Naive B cell (primary cell): ENCODE measurements around the gene HSPG2. TPM values are rescaled to one million over a fixed set of nuclear protein-coding genes. Genes with fewer than 3 reads are reported as not detected.

Experiments
- ATAC-seq, 2 donors: fragments of 150-1000 bp; cut with Tn5 transposase; 2 replicates each; pipeline ENCODE4 v1.10.0; 2021; ENCODE audit warnings: low read depth in 2 of 2, mild to moderate bottlenecking in 2 of 2, moderate library complexity in 2 of 2
- DNase-seq: peaks from one replicate; pipeline ENCODE4 v3.0.0; 2022
- H3K27ac Mint-ChIP-seq, 6 donors: one replicate each; pipeline ENCODE4 v1.8.0; 2020 to 2022; ENCODE audit warnings: mild to moderate bottlenecking in 6 of 6, mixed read lengths in 6 of 6, moderate library complexity in 5 of 6, inconsistent platforms in 2 of 6
- H3K27me3 Mint-ChIP-seq, 3 donors: one replicate each; pipeline ENCODE4 v1.8.0; 2021 to 2022; ENCODE audit warnings: mixed read lengths in 3 of 3, mild to moderate bottlenecking in 1 of 3
- H3K36me3 Mint-ChIP-seq, 2 donors: one replicate each; pipeline ENCODE4 v1.8.0; 2020 to 2022; ENCODE audit warnings: mixed read lengths in 2 of 2, inconsistent platforms in 1 of 2, mild to moderate bottlenecking in 1 of 2
- H3K4me1 Mint-ChIP-seq, 3 donors: one replicate each; pipeline ENCODE4 v1.8.0; 2020 to 2022; ENCODE audit warnings: mixed read lengths in 3 of 3, inconsistent platforms in 1 of 3, mild to moderate bottlenecking in 1 of 3, moderate library complexity in 1 of 3
- H3K4me3 Mint-ChIP-seq, 8 donors: one replicate each; pipeline ENCODE4 v1.8.0; 2020 to 2022; ENCODE audit warnings: mild to moderate bottlenecking in 8 of 8, mixed read lengths in 8 of 8, moderate library complexity in 8 of 8, inconsistent platforms in 2 of 8
- H3K9me3 Mint-ChIP-seq, 7 donors: one replicate each; pipeline ENCODE4 v1.8.0; 2020 to 2022; ENCODE audit warnings: mixed read lengths in 7 of 7, mild to moderate bottlenecking in 5 of 7, inconsistent platforms in 2 of 7, moderate library complexity in 1 of 7
- polyA plus RNA-seq, 6 donors: library from polyadenylated mRNA; unstranded; fragments of 300-500 nt; fragmentation: Illumina TruSeq; gene quantifications; one replicate each; pipeline ENCODE4 v1.2.3, GENCODE V29; 2021; ENCODE audit warnings: low read depth in 6 of 6

HSPG2 gene
- polyA plus RNA-seq, 6 donors from 2014 or later = 0.07 TPM; not detected in 5

DNA sequence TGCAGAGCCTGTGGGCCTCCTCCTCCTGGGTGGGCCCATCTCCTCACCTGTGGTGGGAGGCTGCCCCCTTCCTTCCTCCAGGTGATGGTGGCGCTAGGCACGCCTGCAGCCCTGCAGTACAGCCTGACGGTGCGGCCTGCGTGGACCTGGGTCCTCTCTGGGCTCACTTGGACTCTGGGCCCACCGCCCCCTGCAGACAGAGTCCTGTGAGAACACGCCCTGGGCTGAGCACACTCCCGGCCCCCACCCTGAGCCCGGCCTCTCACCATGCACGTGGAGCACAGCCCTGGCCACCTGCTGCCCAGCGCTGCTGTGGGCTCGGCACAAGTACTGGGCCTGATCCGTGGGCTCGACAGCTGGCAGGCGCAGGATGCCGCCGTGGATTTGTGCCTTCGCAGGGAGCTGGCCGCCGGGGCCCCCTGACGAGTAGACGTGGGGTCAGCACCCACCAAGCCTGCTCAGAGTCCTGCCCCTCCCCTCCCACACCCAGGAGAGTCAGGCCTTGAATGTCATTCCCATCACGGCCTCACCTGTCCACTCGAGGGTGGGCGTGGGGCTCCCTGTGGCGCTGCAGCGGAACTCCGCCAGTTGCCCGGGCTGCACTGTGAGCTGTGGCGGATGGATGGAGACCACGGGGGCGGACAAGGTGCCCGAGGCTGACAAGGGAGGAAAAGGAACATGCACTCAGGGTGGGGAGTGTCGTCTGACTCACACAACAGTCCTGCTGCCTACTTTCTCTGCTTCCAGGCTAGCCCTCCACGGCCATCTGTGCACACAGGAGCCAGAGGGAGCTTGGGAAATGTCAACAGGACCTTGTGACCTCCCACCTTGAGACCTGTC lies 81.6 kb downstream of the HSPG2 start:
- Mint-ChIP-seq H3K4me1 (peaks cover 5 to 6% (median 6%) of the 10 kb centered on the region in 3 donors), H3K36me3 (no peaks in the 10 kb centered on the region), H3K4me3 (no peak overlapping the region), H3K27ac (peak overlapping the region in 1 of 6 donors; percentile 43), H3K27me3 (no peaks in the 10 kb centered on the region), H3K9me3 (no peaks in the 10 kb centered on the region)
- DNase-seq (no peak), ATAC-seq (no peak)

GRCh38 chr1:21854751-21855131 lies 82.4 kb downstream of the HSPG2 start:
- H3K27ac Mint-ChIP-seq = peak overlapping the region in 1 of 6 donors; percentile 43

GRCh38 chr1:21854090-21854750 lies 82.9 kb downstream of the HSPG2 start:
- H3K4me3 Mint-ChIP-seq = no peak overlapping the region
- no peaks in the 10 kb centered on the region for H3K36me3 Mint-ChIP-seq
- DNase-seq = no peak
- peak overlapping the region in 1 of 6 donors; percentile 43 for H3K27ac Mint-ChIP-seq
- H3K4me1 Mint-ChIP-seq = peaks cover 5 to 6% (median 6%) of the 10 kb centered on the region in 3 donors
- no peaks in the 10 kb centered on the region for H3K27me3 Mint-ChIP-seq
- ATAC-seq = no peak
- no peaks in the 10 kb centered on the region for H3K9me3 Mint-ChIP-seq

More at GRCh38 chr1:21854751-21855131, 82.4 kb downstream of the HSPG2 start:
- ATAC-seq = no peak
- H3K27me3 Mint-ChIP-seq = no peaks in the 10 kb centered on the region
- peaks cover 5 to 6% (median 6%) of the 10 kb centered on the region in 3 donors for H3K4me1 Mint-ChIP-seq
- H3K4me3 Mint-ChIP-seq = no peak overlapping the region
- DNase-seq = no peak
- no peaks in the 10 kb centered on the region for H3K9me3 Mint-ChIP-seq
- no peaks in the 10 kb centered on the region for H3K36me3 Mint-ChIP-seq

- Mint-ChIP-seq H3K27me3 (no peaks in the 10 kb centered on the region), H3K4me3 (peak overlapping the region in 1 of 8 donors; percentile 47), H3K9me3 (no peaks in the 10 kb centered on the region), H3K36me3 (no peaks in the 10 kb centered on the region), H3K27ac (peak overlapping the region in 1 of 6 donors; percentile 65), H3K4me1 (peaks cover 5 to 6% (median 6%) of the 10 kb centered on the region in 3 donors)
- DNase-seq (no peak), ATAC-seq (no peak)
These were observed 84.0 kb downstream of the HSPG2 start for GRCh38 chr1:21853131-21853427.

- Mint-ChIP-seq H3K9me3 (no peaks in the 10 kb centered on the region), H3K27ac (peak overlapping the region in 2 of 6 donors; percentile 65 to 88), H3K4me3 (peak overlapping the region in 3 of 8 donors; percentile 6 to 81 (median 10)), H3K4me1 (peaks cover 5 to 6% (median 6%) of the 10 kb centered on the region in 3 donors), H3K36me3 (no peaks in the 10 kb centered on the region), H3K27me3 (no peaks in the 10 kb centered on the region)
- DNase-seq (peak; percentile 7), ATAC-seq (peak; percentile 81 to 84)
These were observed 84.6 kb downstream of the HSPG2 start for GRCh38 chr1:21852282-21853130.

- ATAC-seq (no peak), DNase-seq (no peak)
- Mint-ChIP-seq H3K9me3 (no peaks in the 10 kb centered on the region), H3K27me3 (no peaks in the 10 kb centered on the region), H3K4me3 (peak overlapping the region in 2 of 8 donors; percentile 6 to 16), H3K4me1 (peaks cover 5 to 6% (median 6%) of the 10 kb centered on the region in 3 donors), H3K36me3 (no peaks in the 10 kb centered on the region), H3K27ac (no peak overlapping the region)
These were observed 85.5 kb downstream of the HSPG2 start for GRCh38 chr1:21851430-21852250.

GRCh38 chr1:21849909-21850576 lies 87.1 kb downstream of the HSPG2 start:
- Mint-ChIP-seq H3K27me3 (no peaks in the 10 kb centered on the region), H3K27ac (no peak overlapping the region), H3K36me3 (no peaks in the 10 kb centered on the region), H3K4me3 (no peak overlapping the region), H3K4me1 (peaks cover 5 to 6% (median 6%) of the 10 kb centered on the region in 3 donors), H3K9me3 (no peaks in the 10 kb centered on the region)
- ATAC-seq = no peak
- DNase-seq = no peak

- Mint-ChIP-seq H3K27me3 (no peaks in the 10 kb centered on the region), H3K4me1 (peaks cover 5 to 6% (median 6%) of the 10 kb centered on the region in 3 donors), H3K27ac (no peak overlapping the region), H3K9me3 (no peaks in the 10 kb centered on the region), H3K36me3 (no peaks in the 10 kb centered on the region), H3K4me3 (no peak overlapping the region)
- ATAC-seq (no peak), DNase-seq (no peak)
These were observed 88.5 kb downstream of the HSPG2 start for GRCh38 chr1:21848524-21849174.

GRCh38 chr1:21847223-21848205 lies 89.6 kb downstream of the HSPG2 start:
- Mint-ChIP-seq H3K27me3 (no peaks in the 10 kb centered on the region), H3K9me3 (no peaks in the 10 kb centered on the region), H3K4me1 (peaks cover 5 to 6% (median 6%) of the 10 kb centered on the region in 3 donors), H3K27ac (no peak overlapping the region), H3K4me3 (no peak overlapping the region), H3K36me3 (no peaks in the 10 kb centered on the region)
- ATAC-seq (no peak), DNase-seq (no peak)

DNA sequence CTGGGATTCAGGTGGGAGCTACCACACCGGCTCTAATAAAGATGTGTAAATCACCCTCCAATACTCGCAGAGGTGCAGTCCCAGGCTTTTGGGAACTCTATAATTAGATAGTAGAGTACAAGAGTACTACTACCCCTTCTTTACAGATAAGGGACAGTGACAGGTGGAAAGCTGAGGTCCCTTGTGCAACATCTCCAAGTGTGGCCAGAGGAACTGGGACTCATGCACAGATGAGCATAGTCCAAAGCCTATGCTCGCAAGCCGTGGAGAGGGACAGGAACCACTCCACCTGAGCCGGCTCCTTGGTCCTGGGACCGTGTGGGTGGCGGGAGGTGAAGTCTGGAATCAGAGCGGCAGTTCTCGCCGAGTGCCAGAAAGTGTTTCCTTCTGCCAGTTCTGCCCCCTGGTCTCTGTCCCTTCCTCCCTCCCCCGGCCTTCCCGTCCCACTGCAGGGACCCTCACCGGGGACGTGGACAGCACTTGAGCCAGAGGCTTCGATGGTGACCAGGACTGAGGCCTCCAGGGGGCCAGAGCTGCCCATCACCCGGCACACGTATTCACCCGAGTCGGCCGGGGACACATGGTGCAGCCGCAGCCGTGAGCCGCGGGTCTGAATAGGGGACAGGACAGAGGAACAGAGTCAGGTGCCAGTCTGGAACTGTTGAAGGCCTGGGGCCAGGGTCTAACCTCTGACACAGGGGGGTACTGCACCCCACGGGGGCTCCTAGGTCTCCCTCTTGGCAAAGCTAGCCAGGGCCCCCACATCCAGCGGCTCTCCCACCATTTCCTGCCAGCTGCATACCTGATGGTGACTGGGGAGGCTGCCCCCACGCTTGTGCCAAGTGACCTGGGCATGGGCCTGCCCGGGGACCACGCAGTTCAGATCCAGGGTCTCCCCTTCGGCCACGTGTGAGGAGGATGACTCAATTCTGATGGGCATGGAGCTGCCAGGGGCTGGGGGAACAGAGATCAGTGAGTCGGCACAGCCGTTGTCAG lies 91.2 kb downstream of the HSPG2 start:
- no peak for DNase-seq
- Mint-ChIP-seq H3K4me3 (no peak overlapping the region), H3K9me3 (no peaks in the 10 kb centered on the region), H3K27ac (no peak overlapping the region), H3K4me1 (no peaks in the 10 kb centered on the region), H3K36me3 (no peaks in the 10 kb centered on the region), H3K27me3 (no peaks in the 10 kb centered on the region)
- ATAC-seq = no peak
